Left lung (tissue), 10 donors: ENCODE data around the gene EPHA8. TPM values are rescaled to one million over a fixed set of nuclear protein-coding genes. Genes with fewer than 3 reads are reported as not detected.

Source experiments
- ATAC-seq: fragments of 200-7000 bp; cut with Tn5 transposase; one replicate; pipeline ENCODE4 v1.9.1; 2020; ENCODE audit warnings: moderate library complexity
- DNase-seq, 4 donors: peaks; one replicate each; pipeline ENCODE4 v3.0.0-alpha.2; 2013 to 2020
- H3K27ac ChIP-seq, 2 donors: fragments of 200-600 bp; sonication (generic) in 1 of 2; one replicate each; pipeline versions ENCODE4 v1.5.0 to v1.8.0; 2020 to 2021
- H3K27me3 ChIP-seq, 2 donors: fragments of 200-600 bp; sonication (generic) in 1 of 2; one replicate each; pipeline versions ENCODE4 v1.5.0 to v1.8.0; 2020 to 2021
- H3K36me3 ChIP-seq, 2 donors: fragments of 200-600 bp; sonication (generic) in 1 of 2; one replicate each; pipeline versions ENCODE4 v1.5.0 to v1.8.0; 2020 to 2021
- H3K4me1 ChIP-seq, 2 donors: fragments of 200-600 bp; one replicate each; pipeline ENCODE4 v1.8.0; 2021
- H3K4me3 ChIP-seq, 2 donors: fragments of 200-600 bp; sonication (generic) in 1 of 2; one replicate each; pipeline versions ENCODE4 v1.5.0 to v1.8.0; 2020 to 2021; ENCODE audit warnings: mild to moderate bottlenecking in 1 of 2
- H3K9me3 ChIP-seq, 2 donors: fragments of 200-600 bp; sonication (generic) in 1 of 2; one replicate each; pipeline versions ENCODE4 v1.5.0 to v1.8.0; 2020 to 2021
- CTCF ChIP-seq, 2 donors: fragments of 200-600 bp; sonication (generic) in 1 of 2; IDR thresholded peaks; one replicate each; pipeline versions ENCODE4 v1.5.0 to v1.8.0; 2021; ENCODE audit warnings: antibody characterized with exemption in 2 of 2
- intact Hi-C, 2 donors: fragments of 100-400 bp; cut with DNase I; formaldehyde crosslinking; loops; one replicate each; pipeline versions ENCODE4 v1.11.2 to v1.14.2; 2022
- polyA plus RNA-seq, 6 donors: library from polyadenylated mRNA; unstranded; fragments of 120-200 nt; gene quantifications; one replicate each; pipeline ENCODE4 v1.2.1, GENCODE V29; 2013; ENCODE audit not compliant: insufficient read length in 6 of 6
- total RNA-seq, 2 donors: library from RNA; stranded (reverse); fragmentation: NEBNext Ultra II Directional; extraction: Animal tissue kit (Norgen Biotek cat#: 25700); gene quantifications; one replicate each; pipeline ENCODE4 v1.2.1, GENCODE V29; 2021
- donor health status: DM: no; HTN: yes; CAD: no.
- donor health status: DM: no; HTN: no; CAD: no.

The EPHA8 gene
- total and polyA plus RNA-seq, 8 donors, result 0.07 to 0.21 (median 0.18) TPM; not detected in 5

DNA sequence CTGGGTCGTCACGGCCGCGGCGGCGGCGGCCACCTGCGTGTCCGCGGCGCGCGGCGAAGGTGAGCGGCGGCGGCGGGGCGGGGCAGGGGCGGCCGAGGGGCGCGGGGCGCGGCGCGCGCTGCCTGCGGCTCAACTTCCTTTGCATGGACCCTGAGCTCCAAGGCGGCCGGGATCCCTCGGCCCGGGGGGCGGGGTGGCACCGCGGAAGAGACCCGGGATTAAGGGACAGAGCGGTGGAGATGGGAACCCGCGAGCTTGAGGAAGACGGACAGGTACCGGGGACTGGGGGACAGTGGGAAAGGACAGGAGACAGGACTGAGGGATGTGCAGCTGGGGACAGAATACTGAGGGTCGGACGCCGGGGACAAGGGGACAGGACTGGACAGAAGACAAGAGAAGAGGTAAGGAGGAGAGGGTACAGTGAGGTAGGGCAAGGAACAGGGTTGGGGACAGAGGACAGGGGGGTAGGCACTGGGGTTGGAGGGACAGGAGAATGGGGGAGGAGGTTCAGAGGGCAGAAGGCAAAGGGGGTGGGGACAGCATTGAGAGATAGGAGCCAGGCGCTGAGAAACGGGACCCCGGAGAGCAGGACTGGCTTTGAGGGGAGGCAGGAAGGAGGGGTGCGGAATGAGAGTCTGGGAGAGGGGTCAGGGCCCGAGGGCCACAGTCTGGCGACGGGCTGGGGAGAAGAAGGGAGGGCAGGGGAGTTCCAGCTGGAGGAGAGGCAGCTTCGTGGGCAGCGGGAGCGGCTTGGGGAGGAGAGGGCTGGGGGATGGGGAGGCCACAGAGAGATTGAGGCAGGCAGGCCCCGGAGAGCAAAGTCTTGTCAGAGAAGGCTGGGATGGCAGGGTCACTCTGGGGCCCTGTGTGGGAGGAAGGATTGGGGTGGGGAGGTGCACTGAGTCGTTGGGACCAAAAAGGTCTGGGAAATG lies 648 bp downstream of the EPHA8 start:
- H3K36me3 ChIP-seq, result no peaks in the 10 kb centered on the region
- peaks cover 0 to 4% of the 10 kb centered on the region in 2 donors for H3K4me1 ChIP-seq
- H3K27ac ChIP-seq, result no peak overlapping the region
- intact Hi-C loops, result no loop called here
- H3K4me3 ChIP-seq, result no peak overlapping the region
- ATAC-seq (no peak), DNase-seq (peak in 1 of 4 donors; percentile 64)
- H3K27me3 ChIP-seq, result peaks cover 28 to 94% of the 10 kb centered on the region in 2 donors
- no peak for TF ChIP-seq CTCF (IDR thresholded peaks at IDR 0.05)
- H3K9me3 ChIP-seq, result no peaks in the 10 kb centered on the region

DNA sequence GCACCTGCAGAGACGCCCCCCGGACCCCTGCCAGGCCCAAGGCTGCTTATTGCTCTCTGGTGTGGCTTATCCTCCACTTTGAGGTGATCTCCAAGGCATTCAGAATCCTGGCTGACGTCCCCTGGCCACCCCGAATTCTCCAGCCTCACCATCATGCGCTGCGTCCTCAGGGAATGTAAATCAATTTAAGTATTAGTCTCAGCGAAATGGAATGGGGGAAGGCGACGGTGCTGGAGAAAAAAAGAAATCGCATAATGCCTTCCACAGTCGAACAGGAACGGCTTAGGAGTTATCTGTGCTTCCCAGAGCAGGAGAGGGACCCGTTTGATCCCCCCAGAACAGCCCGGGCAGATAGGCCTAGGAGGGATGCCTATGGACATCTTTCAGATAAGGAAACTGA lies 2.9 kb downstream of the EPHA8 start:
- no peak for DNase-seq
- Histone ChIP-seq H3K27me3 (peaks cover 28 to 80% of the 10 kb centered on the region in 2 donors), H3K27ac (no peak overlapping the region), H3K9me3 (no peaks in the 10 kb centered on the region), H3K36me3 (no peaks in the 10 kb centered on the region), H3K4me3 (no peak overlapping the region), H3K4me1 (peaks cover 0 to 4% of the 10 kb centered on the region in 2 donors)
- intact Hi-C loops, result no loop called here
- no peak for TF ChIP-seq CTCF (IDR thresholded peaks at IDR 0.05)
- ATAC-seq, result no peak

DNA sequence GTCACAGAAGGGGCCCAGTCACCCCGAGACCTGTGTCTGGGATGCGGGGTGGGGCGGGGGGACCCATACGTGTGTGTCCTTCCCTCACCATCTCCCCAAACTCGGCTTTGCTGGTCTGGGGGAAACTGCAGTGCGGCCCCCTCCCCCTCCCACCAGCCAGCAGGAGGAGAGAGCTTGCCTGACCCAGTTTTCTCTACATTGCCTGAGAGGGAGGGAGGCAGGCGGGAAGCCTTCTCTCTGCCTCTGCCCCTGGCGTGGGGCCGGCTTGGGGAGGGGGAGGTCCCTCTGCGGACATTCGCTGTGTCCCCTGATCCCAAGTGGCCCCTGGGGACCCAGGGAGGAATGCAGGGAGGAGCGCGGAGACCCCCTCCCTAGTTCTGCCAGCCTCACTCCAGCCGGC lies 3.9 kb downstream of the EPHA8 start:
- intact Hi-C loops, result no loop called here
- no peak for ATAC-seq

GRCh38 chr1:22567994-22568393 lies 4.7 kb downstream of the EPHA8 start:
- H3K9me3 ChIP-seq, result no peaks in the 10 kb centered on the region
- peaks cover 0 to 1% of the 10 kb centered on the region in 2 donors for H3K4me1 ChIP-seq
- no peak overlapping the region for H3K4me3 ChIP-seq
- intact Hi-C loops, result no loop called here
- ATAC-seq (no peak), DNase-seq (no peak)
- no peaks in the 10 kb centered on the region for H3K36me3 ChIP-seq
- H3K27me3 ChIP-seq, result peaks cover 13 to 80% of the 10 kb centered on the region in 2 donors
- TF ChIP-seq CTCF (IDR thresholded peaks at IDR 0.05), result no peak
- H3K27ac ChIP-seq, result no peak overlapping the region

More for the DNA sequence above, 3.9 kb downstream of the EPHA8 start:
- H3K36me3 ChIP-seq, result no peaks in the 10 kb centered on the region
- TF ChIP-seq CTCF (IDR thresholded peaks at IDR 0.05), result no peak
- no peak for DNase-seq
- no peaks in the 10 kb centered on the region for H3K9me3 ChIP-seq
- no peak overlapping the region for H3K27ac ChIP-seq
- no peak overlapping the region for H3K4me3 ChIP-seq
- H3K27me3 ChIP-seq, result peaks cover 20 to 80% of the 10 kb centered on the region in 2 donors
- H3K4me1 ChIP-seq, result peaks cover 0 to 4% of the 10 kb centered on the region in 2 donors

DNA sequence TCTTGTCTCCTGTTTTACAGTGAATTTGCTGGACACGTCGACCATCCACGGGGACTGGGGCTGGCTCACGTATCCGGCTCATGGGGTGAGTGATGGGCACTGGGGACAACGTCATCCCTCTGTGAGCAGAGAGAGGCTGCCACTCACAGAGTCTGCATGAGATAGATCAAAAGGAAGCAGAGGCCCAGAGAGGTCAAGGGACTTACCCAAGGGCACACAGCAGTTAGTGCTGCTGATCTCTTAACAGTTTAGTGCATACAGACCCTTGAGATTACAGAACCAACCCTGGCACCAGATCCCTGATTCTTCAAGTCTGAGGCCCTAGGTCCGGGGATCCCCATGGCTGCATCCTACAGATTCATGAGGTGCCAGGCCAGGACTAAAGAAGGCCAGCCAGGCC lies 6.0 kb downstream of the EPHA8 start:
- Histone ChIP-seq H3K4me1 (no peaks in the 10 kb centered on the region), H3K9me3 (no peaks in the 10 kb centered on the region), H3K27ac (no peak overlapping the region), H3K4me3 (no peak overlapping the region), H3K27me3 (peaks cover 8 to 83% of the 10 kb centered on the region in 2 donors), H3K36me3 (no peaks in the 10 kb centered on the region)
- DNase-seq, result no peak
- intact Hi-C loops, result no loop called here
- no peak for TF ChIP-seq CTCF (IDR thresholded peaks at IDR 0.05)
- ATAC-seq, result no peak
